ENCODE results near the gene CHST11.

The CHST11 gene

GRCh38 chr12:104498211-104498801 lies 41.6 kb downstream of the CHST11 start:
- DNase-seq (ENCODE audit: low read depth, low spot score): no peak
- no peak overlapping the region for H3K27ac ChIP-seq

DNA sequence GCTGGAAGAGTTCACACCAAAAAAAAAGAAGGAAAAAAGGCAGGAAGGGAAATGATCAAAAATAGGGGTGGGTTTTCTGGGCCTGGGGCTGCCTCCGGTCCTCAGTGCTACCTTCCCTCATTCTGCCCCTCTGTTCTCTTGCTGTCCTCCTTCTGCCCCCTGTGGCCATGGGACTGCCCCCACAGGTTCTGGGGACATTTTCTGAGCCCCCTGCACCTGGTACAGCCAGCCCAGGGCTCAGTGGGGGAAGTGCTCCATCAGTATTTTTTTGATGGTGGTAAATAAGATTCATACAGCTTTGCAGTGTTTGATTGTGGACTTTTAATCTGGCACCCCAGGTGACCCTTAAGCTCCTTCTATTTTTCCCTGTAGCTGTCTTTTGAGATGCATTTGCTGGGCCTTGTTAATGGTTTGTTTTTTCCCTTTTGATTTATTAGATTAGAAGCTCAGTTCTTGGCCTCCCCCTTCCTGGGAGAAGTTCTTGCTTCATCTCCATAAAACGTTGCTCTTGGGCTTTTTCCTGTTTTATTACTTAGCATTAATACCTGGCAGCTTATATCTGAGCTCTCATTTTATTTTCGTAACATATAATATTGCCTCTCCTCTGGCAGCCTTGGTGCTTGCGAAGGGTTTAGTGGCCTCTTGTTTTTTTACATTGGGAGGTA lies 43.1 kb downstream of the CHST11 start:
- DNase-seq (ENCODE audit: low read depth, low spot score): no peak

DNA sequence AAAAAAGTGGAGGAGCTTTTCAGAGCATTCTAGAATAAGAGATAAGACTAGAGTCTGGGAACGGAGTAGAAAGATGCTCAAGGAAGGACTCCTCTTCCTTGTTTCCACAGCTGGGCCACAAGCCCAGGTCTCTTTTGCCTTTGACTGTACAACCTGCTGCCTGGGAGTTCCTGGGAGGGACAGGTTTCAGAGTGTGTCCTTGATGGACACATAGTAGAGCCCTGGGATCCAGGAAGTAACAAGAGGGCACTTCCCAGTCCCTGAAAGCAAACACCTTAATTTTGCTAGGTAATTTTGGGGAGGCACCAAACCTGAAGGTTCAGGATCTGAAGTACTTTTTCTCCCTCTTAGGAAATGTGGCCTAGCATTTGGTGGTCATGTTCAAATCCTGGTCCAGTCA lies 44.4 kb downstream of the CHST11 start:
- DNase-seq (ENCODE audit: low read depth, low spot score): no peak
- H3K27ac ChIP-seq: no peak overlapping the region

More for the DNA sequence above, 43.1 kb downstream of the CHST11 start:
- H3K27ac ChIP-seq: no peak overlapping the region

DNA sequence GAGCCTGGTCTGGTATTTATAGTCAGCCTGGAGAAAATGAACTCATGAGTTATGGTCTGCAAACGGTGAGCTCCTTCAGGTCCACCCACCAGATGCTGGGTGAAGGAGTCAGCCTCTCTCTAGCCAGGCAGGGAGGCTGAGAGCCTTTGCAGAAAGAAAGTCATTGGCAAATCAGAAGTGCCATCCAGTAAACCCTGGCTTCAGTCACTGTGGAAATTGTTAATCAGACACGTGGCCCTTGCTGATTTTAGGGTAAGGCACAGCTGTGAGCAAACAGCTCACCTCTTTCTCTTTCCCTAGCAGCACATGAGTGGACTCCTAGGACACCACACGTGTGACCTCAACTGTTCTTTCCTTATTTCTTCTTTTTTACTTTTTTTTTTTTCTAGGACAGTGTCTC lies 44.9 kb downstream of the CHST11 start:
- DNase-seq (ENCODE audit: low read depth, low spot score): no peak

GRCh38 chr12:104502217-104502616 lies 45.5 kb downstream of the CHST11 start:
- DNase-seq (ENCODE audit: low read depth, low spot score): no peak
- H3K27ac ChIP-seq: no peak overlapping the region

More for the DNA sequence above, 44.9 kb downstream of the CHST11 start:
- no peak overlapping the region for H3K27ac ChIP-seq

GRCh38 chr12:104502638-104503037 lies 45.9 kb downstream of the CHST11 start:
- DNase-seq (ENCODE audit: low read depth, low spot score): no peak
- no peak overlapping the region for H3K27ac ChIP-seq

DNA sequence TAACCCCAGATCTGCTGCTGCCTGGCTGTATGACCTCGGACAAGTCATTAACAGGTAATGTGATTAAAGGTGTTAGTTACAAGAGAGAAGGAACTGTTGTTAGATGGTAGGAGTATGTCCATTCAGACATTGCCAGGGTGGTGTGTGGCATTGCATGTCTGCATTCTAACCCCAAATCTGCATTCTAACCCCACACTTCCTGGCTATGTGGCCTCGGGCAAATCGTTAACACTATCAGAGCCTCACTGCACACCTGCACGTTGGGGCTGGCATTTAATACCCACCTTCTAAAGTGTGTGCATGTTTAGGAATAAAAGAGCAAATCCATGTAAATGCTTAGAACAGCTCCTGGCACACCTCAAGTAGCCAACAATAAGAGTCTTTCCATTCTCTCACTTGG lies 46.4 kb downstream of the CHST11 start:
- H3K27ac ChIP-seq: no peak overlapping the region
- DNase-seq (ENCODE audit: low read depth, low spot score): no peak

GRCh38 chr12:104504146-104504545 lies 47.4 kb downstream of the CHST11 start:
- DNase-seq (ENCODE audit: low read depth, low spot score): no peak
- no peak overlapping the region for H3K27ac ChIP-seq

DNA sequence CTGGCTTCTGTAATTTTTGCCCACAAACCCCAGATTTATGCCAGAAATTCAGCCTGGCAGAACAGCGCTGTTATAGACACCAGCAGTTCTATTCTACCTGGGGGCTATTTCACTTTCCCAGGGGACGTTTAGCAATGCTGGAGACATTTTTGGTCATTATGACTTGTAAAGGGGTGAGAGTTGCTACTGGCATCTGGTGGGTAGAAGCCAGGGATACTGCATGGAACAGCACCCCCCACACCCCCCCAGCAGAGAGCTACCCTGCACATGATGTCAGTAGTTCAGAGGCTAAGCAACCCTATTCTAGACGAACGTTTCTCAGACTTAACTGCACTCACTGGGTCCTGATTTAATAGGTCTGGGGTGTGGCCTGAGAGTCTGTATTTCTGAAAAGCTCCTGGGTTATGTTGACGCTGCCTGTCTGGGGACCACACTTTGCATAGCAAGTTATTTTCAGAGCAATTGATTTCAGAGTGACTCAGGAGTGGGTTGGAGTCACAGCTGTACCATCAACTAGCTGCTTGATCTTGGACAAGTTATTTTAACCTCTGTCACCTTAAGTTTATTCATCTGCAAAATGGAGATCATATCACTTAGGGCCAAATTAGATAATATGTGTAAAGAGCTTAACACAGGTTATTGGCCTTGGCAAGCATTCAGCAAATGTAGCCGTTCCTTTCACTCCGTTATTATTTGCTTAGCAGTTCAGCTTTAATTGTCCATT lies 48.5 kb downstream of the CHST11 start:
- no peak for DNase-seq (ENCODE audit: low read depth, low spot score)
- H3K27ac ChIP-seq: no peak overlapping the region

GRCh38 chr12:104506676-104507401 lies 50.1 kb downstream of the CHST11 start:
- DNase-seq (ENCODE audit: low read depth, low spot score): no peak
- H3K27ac ChIP-seq: no peak overlapping the region

DNA sequence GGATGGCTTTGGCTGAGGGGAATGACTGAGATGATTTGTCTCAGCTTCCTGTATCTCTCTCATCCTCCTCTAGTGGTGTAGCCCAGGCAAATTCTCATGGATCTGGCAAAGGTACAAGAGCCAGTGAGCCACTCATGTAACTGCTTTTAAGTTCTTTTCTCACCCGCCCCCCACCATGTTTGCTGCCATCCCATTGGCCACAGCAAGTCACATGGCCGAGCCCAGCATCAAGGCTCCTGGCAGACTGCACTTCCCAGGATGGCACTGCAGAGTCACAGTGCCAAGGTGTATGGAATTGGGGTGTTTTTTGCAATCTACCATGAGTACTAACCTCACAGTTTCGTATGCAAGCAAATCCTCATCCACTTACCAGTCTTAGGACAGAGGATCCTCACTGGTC lies 50.9 kb downstream of the CHST11 start:
- DNase-seq (ENCODE audit: low read depth, low spot score): no peak
- H3K27ac ChIP-seq: no peak overlapping the region

- no peak for DNase-seq (ENCODE audit: low read depth, low spot score)
- no peak overlapping the region for H3K27ac ChIP-seq
Measured at GRCh38 chr12:104508752-104509446, 52.2 kb downstream of the CHST11 start.

DNA sequence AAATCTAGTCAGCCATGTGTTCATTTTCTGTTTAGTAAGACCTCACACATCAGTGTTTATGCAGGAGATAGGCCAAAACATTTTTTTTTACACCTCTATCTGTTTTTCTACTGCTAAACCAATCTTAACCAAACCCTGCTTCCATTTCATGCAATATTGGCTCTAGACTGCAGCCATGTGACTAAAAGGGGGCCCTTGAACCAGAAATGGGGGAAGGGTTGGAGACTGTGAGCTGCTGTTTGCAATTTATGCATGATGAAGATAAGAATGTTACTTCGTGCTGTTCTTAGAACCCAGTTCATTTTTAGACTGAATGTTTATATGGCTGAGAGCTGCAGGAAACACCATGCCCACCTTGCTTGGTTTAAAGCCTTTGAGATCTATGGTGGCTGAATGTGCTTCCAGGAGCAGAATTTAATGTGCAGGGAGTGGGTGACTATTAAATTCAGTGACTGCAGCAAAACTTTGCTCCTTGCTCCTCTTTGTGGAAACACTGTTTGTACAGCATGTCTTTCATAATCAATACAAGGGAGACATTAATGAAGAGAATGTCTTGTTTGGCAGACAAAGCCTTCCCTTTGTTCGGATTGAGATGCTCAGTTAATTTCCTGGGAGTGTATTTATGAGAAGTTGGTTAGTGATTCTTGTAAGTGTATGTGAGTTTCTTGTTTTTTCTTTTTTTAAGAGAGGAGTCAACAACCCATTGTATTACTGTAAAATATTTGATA lies 53.6 kb downstream of the CHST11 start:
- H3K27ac ChIP-seq: no peak overlapping the region
- no peak for DNase-seq (ENCODE audit: low read depth, low spot score)

DNA sequence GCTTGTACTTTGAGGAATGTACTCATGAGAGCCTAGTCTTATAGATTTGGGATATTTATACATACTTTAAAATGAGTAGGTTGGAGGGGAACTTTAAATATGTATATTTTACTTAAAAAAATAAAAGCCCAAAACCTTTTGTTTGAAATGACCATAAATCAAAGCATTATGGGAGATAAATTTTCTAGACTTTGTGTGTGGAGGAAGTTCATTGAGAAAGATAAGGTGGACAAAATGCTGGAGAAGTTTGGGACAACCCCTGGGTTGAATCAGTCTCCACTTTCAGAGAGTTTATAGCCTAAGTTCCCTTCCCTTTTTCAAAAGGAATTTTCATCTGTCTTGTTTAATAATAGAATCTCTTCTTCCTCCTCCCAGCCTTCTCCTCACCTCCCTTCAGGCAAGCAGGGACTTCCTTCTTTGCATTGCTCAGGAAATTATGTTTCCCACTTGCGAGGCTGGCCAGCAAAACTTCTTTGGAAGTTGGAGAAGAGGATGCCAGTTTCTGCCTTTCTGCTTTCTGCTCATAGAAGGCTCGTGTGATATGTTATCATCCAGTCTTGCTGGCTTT lies 54.2 kb downstream of the CHST11 start:
- no peak overlapping the region for H3K27ac ChIP-seq
- no peak for DNase-seq (ENCODE audit: low read depth, low spot score)

GRCh38 chr12:104513681-104514080 lies 56.9 kb downstream of the CHST11 start:
- no peak for DNase-seq (ENCODE audit: low read depth, low spot score)
- H3K27ac ChIP-seq: no peak overlapping the region

- no peak for DNase-seq (ENCODE audit: low read depth, low spot score)
Measured at GRCh38 chr12:104514092-104514810, 57.5 kb downstream of the CHST11 start.

DNA sequence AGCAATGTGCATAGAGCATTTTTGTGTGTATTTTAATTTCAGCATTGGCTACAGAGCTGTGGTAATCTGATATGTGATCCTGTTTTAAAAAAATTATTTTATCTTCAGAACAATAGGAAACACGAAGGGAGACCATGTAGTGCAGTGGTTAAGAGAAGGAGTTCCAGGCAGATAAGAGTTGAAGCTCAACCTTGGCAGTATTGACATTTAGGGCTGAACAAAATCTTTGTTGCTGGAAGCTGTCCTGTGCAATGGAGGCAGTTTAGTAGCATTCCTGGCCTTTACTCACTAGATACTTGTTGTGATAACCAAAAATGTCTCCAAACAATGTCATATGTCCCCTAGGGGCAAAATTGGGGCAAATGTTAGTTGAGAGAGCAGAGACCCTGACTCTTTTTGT lies 59.2 kb downstream of the CHST11 start:
- DNase-seq (ENCODE audit: low read depth, low spot score): no peak
- H3K27ac ChIP-seq: no peak overlapping the region

More at GRCh38 chr12:104514092-104514810, 57.5 kb downstream of the CHST11 start:
- H3K27ac ChIP-seq: no peak overlapping the region

GRCh38 chr12:104516821-104517220 lies 60.1 kb downstream of the CHST11 start:
- no peak for DNase-seq (ENCODE audit: low read depth, low spot score)
- H3K27ac ChIP-seq: no peak overlapping the region

- H3K27ac ChIP-seq: no peak overlapping the region
- DNase-seq (ENCODE audit: low read depth, low spot score): no peak
Measured at GRCh38 chr12:104517880-104518279, 61.1 kb downstream of the CHST11 start.

Measured in epithelial cell of prostate (primary cell).